ENCODE results near the gene FTO. TPM values are rescaled to one million over a fixed set of nuclear protein-coding genes. Genes with fewer than 3 reads are reported as not detected.

Gene FTO
- total RNA-seq, 1 experiment from 2014 or later, result 57.4 TPM

- ATAC-seq (no peak), DNase-seq (ENCODE audit: low spot score) (no peak)
- Mint-ChIP-seq H3K4me3 (no peak overlapping the region), H3K27ac (no peak overlapping the region), H3K4me1 (peaks cover 12% of the 10 kb centered on the region), H3K27me3 (ENCODE audit: low read depth) (no peaks in the 10 kb centered on the region), H3K9me3 (peaks cover 3% of the 10 kb centered on the region; the same call in 1 of the 2 replicates), H3K36me3 (no peaks in the 10 kb centered on the region)
- TF ChIP-seq ELF4 (CRISPR knock-in tag; IDR thresholded peaks at IDR 0.05; ENCODE audit: low read depth) (no peak), GRHL2 (CRISPR knock-in tag; IDR thresholded peaks at IDR 0.05; ENCODE audit: insufficient replicate concordance, severe bottlenecking) (no peak), NFYB (CRISPR knock-in tag; conservative IDR thresholded peaks at IDR 0.05; ENCODE audit: low read depth) (no peak), E2F5 (CRISPR knock-in tag; IDR thresholded peaks at IDR 0.05) (no peak), CREM (CRISPR knock-in tag; IDR thresholded peaks at IDR 0.05) (no peak), FOXP4 (CRISPR knock-in tag; IDR thresholded peaks at IDR 0.05) (no peak), RORB (CRISPR knock-in tag; IDR thresholded peaks at IDR 0.05) (no peak), ETV6 (CRISPR knock-in tag; IDR thresholded peaks at IDR 0.05) (no peak), SMAD4 (CRISPR knock-in tag; IDR thresholded peaks at IDR 0.05) (no peak), TP53 (CRISPR knock-in tag; IDR thresholded peaks at IDR 0.05) (no peak), USF2 (CRISPR knock-in tag; IDR thresholded peaks at IDR 0.05) (no peak), PREB (CRISPR knock-in tag; IDR thresholded peaks at IDR 0.05; ENCODE audit: borderline replicate concordance) (no peak), EMX1 (CRISPR knock-in tag; IDR thresholded peaks at IDR 0.05) (no peak), HMGXB4 (CRISPR knock-in tag; IDR thresholded peaks at IDR 0.05) (no peak), OVOL2 (CRISPR knock-in tag; IDR thresholded peaks at IDR 0.05; ENCODE audit: borderline replicate concordance) (no peak), ZNF671 (CRISPR knock-in tag; IDR thresholded peaks at IDR 0.05) (no peak), AFF4 (CRISPR knock-in tag; IDR thresholded peaks at IDR 0.05; ENCODE audit: borderline replicate concordance) (no peak), ATF6 (CRISPR knock-in tag; IDR thresholded peaks at IDR 0.05) (no peak), JUN (CRISPR knock-in tag; IDR thresholded peaks at IDR 0.05) (no peak)
- ChIA-PET POLR2A (no interaction called here), CTCF (no interaction called here)
These were observed 222.3 kb downstream of the FTO start for GRCh38 chr16:53926209-53926608.
